Stimulated activated CD4-positive, alpha-beta T cell treated with anti-CD3 and anti-CD28 coated beads, TNF-alpha, amount 100 ng/mL, for 48 hours (primary cell): ENCODE data around the gene LRSAM1.
"Not testable (repeated sequence)": the region's sequence is repeated elsewhere in the genome, so short reads cannot be mapped to it uniquely, and the experiment has no call there.

Experiments used
- DNase-seq, 3 donors: peaks; one replicate each; pipeline ENCODE4 v3.0.0-alpha.2; 2020; ENCODE audit warnings: low read depth in 3 of 3

The LRSAM1 gene

GRCh38 chr9:127457191-127457878, 6.0 kb downstream of the LRSAM1 start:
- no peak for DNase-seq

DNA sequence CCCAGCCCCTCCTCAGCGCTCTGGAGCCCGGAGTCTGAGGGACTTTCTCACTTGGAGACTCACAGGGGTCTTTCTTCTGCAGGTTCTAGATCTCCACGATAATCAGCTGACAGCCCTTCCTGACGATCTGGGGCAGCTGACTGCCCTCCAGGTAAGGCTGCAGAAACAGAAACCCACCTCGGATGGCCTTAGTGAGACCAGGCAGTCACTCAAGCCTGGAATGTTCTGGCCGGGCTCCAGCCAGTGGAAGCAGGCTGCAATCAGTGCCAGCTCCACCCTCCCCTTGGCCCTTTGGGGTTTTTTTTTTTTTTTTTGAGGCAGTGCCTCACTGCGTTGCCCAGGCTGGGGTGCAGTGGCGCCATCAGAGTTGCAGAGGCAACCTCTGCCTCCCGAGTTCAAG, 7.6 kb downstream of the LRSAM1 start:
- DNase-seq = no peak

DNA sequence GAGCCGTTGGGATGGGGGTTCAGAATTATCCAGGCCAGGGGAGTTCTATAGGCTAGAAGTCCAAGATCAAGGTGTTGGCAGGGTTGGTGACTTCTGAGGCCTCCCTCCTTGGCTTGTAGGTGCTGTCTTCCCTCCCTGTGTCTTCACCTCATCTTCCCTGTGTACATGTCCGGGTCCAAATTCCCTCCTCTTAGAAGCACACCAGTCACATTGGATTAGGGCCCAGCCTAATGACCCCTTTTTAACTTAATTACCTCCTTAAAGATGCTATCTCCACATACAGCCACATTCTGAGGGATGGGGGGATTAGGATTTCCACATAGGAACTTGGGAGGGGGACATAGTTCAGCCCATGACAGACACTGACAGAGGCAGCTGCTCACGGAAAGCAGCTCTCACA, 12.1 kb downstream of the LRSAM1 start:
- DNase-seq = no peak

DNA sequence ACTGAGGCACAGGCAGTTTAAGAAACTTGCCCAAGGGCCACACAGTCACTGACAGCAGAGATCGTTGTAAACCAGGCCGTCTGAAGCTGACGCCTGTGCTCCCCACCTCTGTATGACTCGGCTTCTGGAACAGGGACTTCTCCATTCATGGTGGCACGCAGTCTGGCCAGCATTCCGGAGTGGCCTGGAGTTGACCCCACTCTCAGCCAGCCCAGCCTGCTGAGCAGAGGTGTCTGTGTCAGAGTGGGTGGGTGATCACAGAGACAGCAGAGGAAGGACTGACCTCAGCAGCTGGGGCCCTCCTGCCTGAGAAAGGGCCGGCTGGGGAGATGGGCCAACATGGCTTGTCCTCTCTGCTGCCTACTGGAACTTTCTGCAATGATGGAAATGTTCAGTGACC, 12.6 kb downstream of the LRSAM1 start:
- DNase-seq = no peak

- not testable (repeated sequence) for DNase-seq
Measured at GRCh38 chr9:127466407-127466917, 15.2 kb downstream of the LRSAM1 start.

- no peak for DNase-seq
Measured at GRCh38 chr9:127467621-127468020, 16.3 kb downstream of the LRSAM1 start.

GRCh38 chr9:127470662-127471061, 19.4 kb downstream of the LRSAM1 start:
- DNase-seq = no peak

- DNase-seq = no peak
Measured at GRCh38 chr9:127473501-127473900, 22.2 kb downstream of the LRSAM1 start.

DNA sequence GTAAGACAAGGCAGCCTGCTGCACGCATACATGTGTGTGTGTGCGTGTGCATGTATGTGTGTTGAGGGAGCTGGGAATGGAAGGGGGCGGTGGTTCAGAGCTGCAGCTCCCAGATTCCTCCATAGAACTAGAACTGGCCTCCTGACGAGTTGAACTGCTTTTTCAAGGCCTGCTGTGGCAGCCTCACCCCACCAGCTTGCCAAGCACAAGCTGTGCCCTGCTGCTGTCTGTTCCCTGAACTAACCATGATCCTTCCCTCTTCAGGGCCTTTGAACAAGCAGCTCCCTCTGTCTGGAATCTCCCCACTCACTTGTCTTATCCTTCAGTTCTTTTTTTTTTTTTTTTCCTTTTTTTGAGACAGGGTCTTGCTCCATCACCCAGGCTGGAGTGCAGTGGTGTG, 22.6 kb downstream of the LRSAM1 start:
- no peak for DNase-seq

GRCh38 chr9:127474592-127474991, 23.3 kb downstream of the LRSAM1 start:
- DNase-seq = no peak

DNA sequence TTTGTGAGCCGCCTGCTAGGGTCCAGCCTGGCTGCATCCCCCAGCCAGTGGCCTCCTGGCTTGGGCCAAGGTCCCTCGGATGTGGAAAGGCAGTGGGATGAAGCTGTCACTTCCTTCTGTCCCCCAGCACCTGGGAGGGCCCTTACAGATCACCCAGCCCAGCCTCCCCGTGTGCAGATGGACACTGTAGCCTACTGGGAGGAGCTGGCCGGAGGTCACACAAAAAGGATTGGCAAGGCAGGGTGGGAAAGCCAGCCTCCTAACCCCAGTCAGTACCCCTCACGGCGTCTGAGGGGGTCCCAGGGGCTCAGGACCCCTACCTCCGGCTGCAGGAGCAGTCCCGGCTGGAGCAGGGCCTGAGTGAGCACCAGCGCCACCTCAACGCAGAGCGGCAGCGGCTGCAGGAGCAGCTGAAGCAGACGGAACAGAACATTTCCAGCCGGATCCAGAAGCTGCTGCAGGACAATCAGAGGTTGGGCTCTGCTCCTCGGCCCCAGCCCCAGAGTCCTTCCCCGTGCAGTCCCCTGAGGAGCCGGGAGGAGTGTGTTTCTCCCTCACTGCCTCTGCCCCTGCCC, 28.3 kb downstream of the LRSAM1 start:
- no peak for DNase-seq

DNA sequence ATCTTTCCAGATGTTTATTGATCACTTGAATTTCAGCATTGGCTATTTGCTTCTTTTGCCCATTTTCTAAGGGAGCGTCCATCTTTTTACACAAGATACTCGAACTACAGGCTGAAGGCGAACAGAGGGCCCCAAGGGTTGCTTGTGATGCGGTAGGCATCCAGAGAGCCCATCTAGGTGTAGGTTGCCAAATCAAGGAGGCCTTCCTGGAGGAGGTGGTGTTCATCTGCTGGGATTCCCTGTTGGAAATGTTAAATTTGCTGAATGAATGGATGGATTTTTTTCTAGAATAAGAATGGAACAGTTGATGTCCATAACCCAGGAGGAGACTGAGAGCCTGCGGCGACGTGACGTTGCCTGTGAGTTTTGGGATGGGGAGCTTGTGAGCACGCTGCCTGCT, 31.4 kb downstream of the LRSAM1 start:
- no peak for DNase-seq

GRCh38 chr9:127485995-127486394, 34.7 kb downstream of the LRSAM1 start:
- no peak for DNase-seq

DNA sequence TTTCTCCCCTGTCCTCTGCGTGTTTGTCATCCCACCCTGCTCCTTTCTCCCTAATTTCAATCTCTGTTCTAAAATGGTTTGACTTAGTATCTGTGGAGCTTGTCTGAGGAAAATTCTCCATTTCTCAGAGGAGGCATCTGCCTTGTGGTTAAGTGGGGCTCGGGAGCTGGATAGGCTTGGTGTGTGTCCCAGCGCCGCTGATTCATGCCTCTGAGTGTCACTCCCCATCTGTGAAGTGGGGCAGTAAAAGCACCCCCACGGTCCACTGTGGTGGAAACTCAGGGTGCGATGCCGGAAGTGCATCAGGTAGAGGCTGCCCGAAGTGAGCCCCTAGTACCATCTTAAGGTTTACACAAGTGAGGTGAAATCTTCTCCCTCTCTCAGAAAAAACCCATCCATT, 37.6 kb downstream of the LRSAM1 start:
- DNase-seq = no peak

GRCh38 chr9:127489471-127490115, 38.3 kb downstream of the LRSAM1 start:
- no peak for DNase-seq

DNA sequence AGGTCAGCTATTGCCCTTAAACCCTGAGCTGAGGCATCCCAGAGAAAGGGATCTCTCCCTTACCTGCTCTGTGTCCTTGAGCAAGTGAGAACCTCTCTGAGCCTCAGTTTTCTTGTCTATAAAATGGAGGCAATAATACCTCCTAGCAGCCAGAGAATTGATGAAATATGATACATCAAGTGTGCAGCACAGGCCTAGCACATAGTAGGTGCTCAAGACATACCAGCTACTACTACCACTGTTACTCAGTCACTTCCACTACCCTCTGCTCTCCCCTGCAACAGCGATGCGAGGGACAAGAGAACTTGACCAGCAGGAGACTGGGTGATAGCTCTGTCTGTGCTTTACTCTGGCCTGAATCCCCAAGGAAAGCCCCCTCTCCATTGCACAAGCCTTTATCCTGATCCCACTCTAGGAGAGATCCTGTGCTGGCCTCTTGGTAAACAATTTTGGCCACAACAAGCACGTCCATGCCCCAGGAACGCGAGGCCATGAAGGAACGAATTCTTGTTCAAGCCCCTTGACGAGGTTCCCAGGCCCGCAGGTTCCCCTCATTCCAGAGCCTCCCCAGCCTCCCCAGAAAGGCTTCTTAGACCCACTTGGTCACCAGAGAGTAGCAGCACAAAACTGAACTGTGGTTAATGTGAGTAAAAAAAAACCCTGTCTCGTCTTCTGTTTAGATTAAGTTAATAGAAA, 39.4 kb downstream of the LRSAM1 start:
- no peak for DNase-seq

GRCh38 chr9:127491516-127491915, 40.2 kb downstream of the LRSAM1 start:
- DNase-seq = no peak

DNA sequence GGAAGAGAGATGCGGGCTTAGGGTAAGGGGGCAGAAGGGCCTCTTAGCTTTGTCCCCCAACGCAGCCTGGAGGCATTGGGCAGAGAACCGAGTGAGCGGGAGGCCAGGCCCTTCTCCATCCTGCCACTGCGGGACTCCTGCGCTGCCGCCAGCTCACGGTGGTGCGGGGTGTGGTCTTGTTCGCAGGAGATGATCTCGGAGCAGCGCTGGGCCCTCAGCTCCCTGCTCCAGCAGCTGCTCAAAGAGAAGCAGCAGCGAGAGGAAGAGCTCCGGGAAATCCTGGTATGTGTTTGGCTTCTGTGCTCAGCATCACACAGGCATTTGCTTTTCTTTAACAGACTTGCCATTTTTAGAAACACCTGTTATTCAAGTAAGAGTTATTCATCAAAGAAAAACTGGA, 41.3 kb downstream of the LRSAM1 start:
- DNase-seq = no peak

DNA sequence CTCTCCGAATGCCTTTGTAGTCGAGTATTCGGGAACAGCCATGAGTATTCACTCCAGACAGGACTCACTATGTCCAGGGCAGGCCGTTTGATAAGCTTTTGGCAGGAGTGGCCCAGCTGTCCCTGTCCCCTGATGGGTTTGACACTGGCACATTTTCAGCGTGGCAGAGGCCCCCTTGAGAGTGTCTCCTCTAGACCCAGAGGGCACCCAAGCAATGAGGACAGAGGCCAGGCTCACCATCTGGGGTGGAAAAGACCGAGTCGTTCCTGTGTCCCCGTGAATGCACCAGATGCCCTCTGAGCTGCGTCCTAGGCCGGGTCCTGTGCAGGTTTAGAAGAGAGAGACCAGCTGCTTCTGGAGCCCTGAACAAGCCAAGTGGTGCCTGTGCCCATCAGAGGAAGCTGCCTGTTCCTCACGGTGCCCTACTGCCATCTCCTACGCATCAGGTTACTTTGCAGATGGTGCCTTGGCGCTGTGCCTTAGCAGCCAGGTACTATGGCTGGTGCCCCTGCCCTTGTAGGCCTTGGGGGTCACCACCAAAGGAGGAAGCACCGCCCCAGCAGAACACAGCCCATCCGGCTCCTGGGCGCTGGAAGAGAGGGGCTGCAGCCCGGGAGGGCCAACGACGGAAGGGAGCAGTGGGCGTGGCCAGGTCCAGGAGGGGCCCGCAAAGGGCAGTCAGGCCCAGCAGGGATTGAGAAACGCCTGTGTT, 42.4 kb downstream of the LRSAM1 start:
- DNase-seq = no peak

GRCh38 chr9:127494304-127494702, 43.0 kb downstream of the LRSAM1 start:
- DNase-seq = no peak

- no peak for DNase-seq
Measured at GRCh38 chr9:127495884-127496555, 44.7 kb downstream of the LRSAM1 start.
